Kidney (tissue), 14 donors: ENCODE data around the gene DOK6. TPM values are rescaled to one million over a fixed set of nuclear protein-coding genes. Genes with fewer than 3 reads are reported as not detected.
"Not testable (repeated sequence)": the region's sequence is repeated elsewhere in the genome, so short reads cannot be mapped to it uniquely, and the experiment has no call there.

Experiments
- DNase-seq, 5 donors: peaks; one replicate each; pipeline ENCODE4 v3.0.0-alpha.2; 2013 to 2020
- FAIRE-seq: peaks from 2 replicates; lab custom pipeline; 2012; peaks lifted over from hg19 to GRCh38; lab: Jason Lieb, UNC
- H3K27ac ChIP-seq, 2 donors: one replicate each; pipeline ENCODE4 v1.7.0; 2013; ENCODE audit warnings: low read depth in 2 of 2, low read length in 2 of 2, inconsistent platforms in 1 of 2
- H3K27me3 ChIP-seq: one replicate; pipeline ENCODE4 v1.7.1; 2013; ENCODE audit warnings: low read length, inconsistent platforms; ENCODE audit not compliant: control insufficient read depth, insufficient read depth
- H3K36me3 ChIP-seq, 3 donors: one replicate each; pipeline versions ENCODE4 v1.7.0 to v1.7.1; 2013; ENCODE audit warnings: low read length in 3 of 3, control low read depth in 1 of 3, inconsistent platforms in 1 of 3; ENCODE audit not compliant: insufficient read depth in 3 of 3, control insufficient read depth in 2 of 3
- H3K4me1 ChIP-seq, 3 donors: one replicate each; pipeline versions ENCODE4 v1.7.0 to v1.7.1; 2013; ENCODE audit warnings: low read length in 3 of 3, inconsistent platforms in 1 of 3, low read depth in 1 of 3; ENCODE audit not compliant: control insufficient read depth in 2 of 3, insufficient read depth in 2 of 3
- H3K4me3 ChIP-seq, 3 donors: one replicate each; pipeline versions ENCODE4 v1.7.0 to v1.8.1; 2013; ENCODE audit warnings: low read length in 3 of 3, control low read depth in 1 of 3, inconsistent platforms in 1 of 3
- H3K9ac ChIP-seq, 3 donors: one replicate each; pipeline versions ENCODE4 v1.7.0 to v1.7.1; 2013; ENCODE audit warnings: low read length in 3 of 3, control low read depth in 1 of 3, inconsistent platforms in 1 of 3
- H3K9me3 ChIP-seq, 3 donors: one replicate each; pipeline versions ENCODE4 v1.7.0 to v1.7.1; 2013; ENCODE audit warnings: low read length in 3 of 3, control low read depth in 1 of 3, inconsistent platforms in 1 of 3; ENCODE audit not compliant: control insufficient read depth in 2 of 3, insufficient read depth in 1 of 3
- intact Hi-C: fragments of 100-400 bp; cut with DNase I; formaldehyde crosslinking; loops from one replicate; pipeline ENCODE4 v1.11.1; 2022
- polyA plus RNA-seq: library from polyadenylated mRNA; stranded (reverse); fragments of 350-450 nt; fragmentation: Illumina TruSeq; extraction: RNeasy Lipid Tissue Mini Kit (QIAGEN cat#74804); gene quantifications from one replicate; pipeline ENCODE4 v1.2.3, GENCODE V29; 2014; ENCODE audit warnings: low read depth, low replicate concordance; ENCODE audit not compliant: insufficient read depth
- total RNA-seq: library from RNA; stranded (reverse); fragmentation: NEBNext Ultra II Directional; extraction: Animal tissue kit (Norgen Biotek cat#: 25700); gene quantifications from one replicate; pipeline ENCODE4 v1.2.1, GENCODE V29; 2021
- TF ChIP-seq, protein P1 (sequence below): IDR thresholded peaks from 3 replicates; pipeline ENCODE4 v1.5.1; 2012; ENCODE audit warnings: mild to moderate bottlenecking, moderate library complexity, borderline replicate concordance; ENCODE audit not compliant: insufficient read depth; ENCODE audit errors: extremely low read depth
- donor health status: control.
- donor health status: control.
- donor health status: control.
- donor health status: control.
- donor health status: control.
- donor health status: DM: yes; HTN: yes; CAD: no.
- donor health status: Normal renal cell carcinoma (clear cell type).

The DOK6 gene
- total and polyA plus RNA-seq, 2 donors from 2014 or later: 3.8 to 4.6 TPM

DNA sequence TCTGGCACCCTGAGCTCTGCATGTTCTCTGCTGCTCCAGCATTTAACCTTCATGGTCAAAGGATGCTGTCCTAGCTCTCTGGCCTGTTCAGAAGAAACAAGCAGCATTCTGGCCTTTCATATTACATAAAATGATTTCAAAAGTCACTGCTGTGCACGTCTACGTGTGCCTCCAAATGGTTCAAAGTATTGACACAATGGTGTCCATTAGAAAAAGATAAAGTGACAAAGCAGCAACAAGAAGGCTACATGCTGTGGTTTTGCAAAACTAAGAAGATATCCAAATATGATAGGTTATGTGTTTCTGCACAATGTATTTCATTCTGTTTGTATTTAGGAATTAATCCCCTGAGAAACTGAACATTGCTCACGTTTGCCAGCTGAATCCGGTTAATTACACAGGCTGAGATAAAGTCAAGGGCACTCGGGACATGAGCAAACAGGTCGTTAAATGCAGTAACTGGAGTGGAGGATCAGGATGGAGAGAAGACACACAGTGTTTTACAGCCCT, 258.5 kb downstream of the DOK6 start:
- TF ChIP-seq, protein P1, sequence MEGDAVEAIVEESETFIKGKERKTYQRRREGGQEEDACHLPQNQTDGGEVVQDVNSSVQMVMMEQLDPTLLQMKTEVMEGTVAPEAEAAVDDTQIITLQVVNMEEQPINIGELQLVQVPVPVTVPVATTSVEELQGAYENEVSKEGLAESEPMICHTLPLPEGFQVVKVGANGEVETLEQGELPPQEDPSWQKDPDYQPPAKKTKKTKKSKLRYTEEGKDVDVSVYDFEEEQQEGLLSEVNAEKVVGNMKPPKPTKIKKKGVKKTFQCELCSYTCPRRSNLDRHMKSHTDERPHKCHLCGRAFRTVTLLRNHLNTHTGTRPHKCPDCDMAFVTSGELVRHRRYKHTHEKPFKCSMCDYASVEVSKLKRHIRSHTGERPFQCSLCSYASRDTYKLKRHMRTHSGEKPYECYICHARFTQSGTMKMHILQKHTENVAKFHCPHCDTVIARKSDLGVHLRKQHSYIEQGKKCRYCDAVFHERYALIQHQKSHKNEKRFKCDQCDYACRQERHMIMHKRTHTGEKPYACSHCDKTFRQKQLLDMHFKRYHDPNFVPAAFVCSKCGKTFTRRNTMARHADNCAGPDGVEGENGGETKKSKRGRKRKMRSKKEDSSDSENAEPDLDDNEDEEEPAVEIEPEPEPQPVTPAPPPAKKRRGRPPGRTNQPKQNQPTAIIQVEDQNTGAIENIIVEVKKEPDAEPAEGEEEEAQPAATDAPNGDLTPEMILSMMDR: no peak
- no peak overlapping the region for H3K27ac ChIP-seq
- DNase-seq: peak in 2 of 5 donors; percentile 62 to 65
- no peak for FAIRE-seq
- no peaks in the 10 kb centered on the region for H3K36me3 ChIP-seq
- H3K4me3 ChIP-seq: no peak overlapping the region
- no peak overlapping the region for H3K9ac ChIP-seq
- H3K27me3 ChIP-seq: no peaks in the 10 kb centered on the region
- no peaks in the 10 kb centered on the region for H3K4me1 ChIP-seq
- intact Hi-C loops: no loop called here
- no peaks in the 10 kb centered on the region for H3K9me3 ChIP-seq

DNA sequence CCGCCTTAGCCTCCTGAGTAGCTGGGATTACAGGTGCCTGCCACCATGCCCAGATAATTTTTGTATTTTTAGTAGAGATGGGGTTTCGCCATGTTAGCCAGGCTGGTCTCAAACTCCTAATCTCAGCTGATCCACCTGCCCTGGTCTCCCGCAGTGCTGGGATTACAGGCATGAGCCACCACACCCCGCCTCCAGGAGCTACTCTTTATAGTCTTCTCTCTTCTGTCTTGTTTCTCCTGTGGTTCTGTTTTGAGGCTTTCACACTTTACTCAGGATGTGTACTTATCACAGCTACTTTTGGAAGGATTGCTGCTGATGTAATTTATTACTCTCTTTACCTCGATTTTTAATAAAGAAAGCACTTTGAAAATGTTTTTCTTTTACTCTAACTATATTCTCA, 261.4 kb downstream of the DOK6 start:
- H3K4me1 ChIP-seq, DNase-seq, H3K36me3 ChIP-seq, H3K27ac ChIP-seq, H3K9me3 ChIP-seq, H3K9ac ChIP-seq, H3K4me3 ChIP-seq, intact Hi-C loops, FAIRE-seq, H3K27me3 ChIP-seq: not testable (repeated sequence)

DNA sequence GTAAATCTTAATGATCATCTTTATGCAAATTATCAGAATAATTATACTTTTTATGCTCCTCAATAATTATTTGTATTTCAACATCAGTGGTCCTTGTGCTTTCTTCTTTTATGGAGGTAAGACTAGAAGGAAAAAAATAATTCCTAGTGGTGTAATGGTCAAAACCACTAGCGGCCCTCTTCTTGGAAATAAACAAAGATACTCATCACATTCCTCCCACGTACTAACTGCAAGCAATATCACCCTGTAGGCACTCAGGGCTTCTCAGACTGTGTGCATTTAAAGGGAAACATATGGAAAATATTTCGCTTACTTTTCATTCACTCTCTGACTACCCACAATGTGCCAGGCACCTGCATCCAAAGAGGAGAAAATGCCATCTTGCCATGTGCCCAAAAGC, 263.7 kb downstream of the DOK6 start:
- no peak overlapping the region for H3K9ac ChIP-seq
- H3K27me3 ChIP-seq: no peaks in the 10 kb centered on the region
- H3K9me3 ChIP-seq: no peaks in the 10 kb centered on the region
- DNase-seq: no peak
- H3K36me3 ChIP-seq: no peaks in the 10 kb centered on the region
- H3K27ac ChIP-seq: no peak overlapping the region
- no peak overlapping the region for H3K4me3 ChIP-seq
- intact Hi-C loops: no loop called here
- H3K4me1 ChIP-seq: no peaks in the 10 kb centered on the region
- FAIRE-seq: no peak
- TF ChIP-seq, protein P1: no peak

DNA sequence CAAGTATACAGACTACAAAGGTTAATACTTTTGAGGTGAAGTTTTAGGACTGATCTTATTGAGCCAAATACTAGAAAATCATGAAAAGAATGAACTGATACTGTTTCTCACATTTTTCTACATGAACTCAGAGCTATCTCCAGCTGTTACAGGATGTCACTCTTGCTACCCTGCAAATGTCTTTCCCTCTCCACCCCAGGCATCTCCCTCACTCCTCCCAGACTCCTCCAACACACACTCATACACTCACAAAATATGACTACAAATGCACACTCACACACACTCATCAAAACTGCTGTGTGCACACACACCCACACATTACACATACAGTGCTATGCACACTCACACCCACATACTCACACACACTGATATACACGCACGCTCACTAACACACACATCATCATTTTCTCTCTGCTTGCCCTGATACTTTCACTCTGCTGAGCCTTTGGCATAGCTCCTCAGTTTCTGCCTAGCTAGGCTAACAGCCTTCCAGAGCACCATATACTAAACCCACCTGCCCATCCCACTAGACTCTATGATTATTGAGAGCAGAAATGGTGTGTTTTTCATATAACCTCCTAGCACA, 273.7 kb downstream of the DOK6 start:
- DNase-seq: no peak
- FAIRE-seq: no peak
- Histone ChIP-seq H3K9ac (no peak overlapping the region), H3K27ac (no peak overlapping the region), H3K9me3 (no peaks in the 10 kb centered on the region), H3K36me3 (no peaks in the 10 kb centered on the region), H3K27me3 (no peaks in the 10 kb centered on the region), H3K4me1 (no peaks in the 10 kb centered on the region), H3K4me3 (no peak overlapping the region)
- TF ChIP-seq, protein P1: no peak
- intact Hi-C loops: no loop called here
